IPS-15b (cell line): ENCODE measurements around the gene IQGAP2.
A peak's percentile ranks its signal among the peaks of the same experiment; 100 is the strongest.

ENCODE experiments used
- H3K27me3 ChIP-seq: one replicate; pipeline ENCODE4 v1.6.1; 2013; ENCODE audit warnings: low read length; ENCODE audit not compliant: control insufficient read depth, insufficient read depth
- H3K36me3 ChIP-seq: one replicate; pipeline ENCODE4 v1.6.1; 2013; ENCODE audit warnings: low read length; ENCODE audit not compliant: control insufficient read depth, insufficient read depth
- H3K4me1 ChIP-seq: one replicate; pipeline ENCODE4 v1.6.1; 2013; ENCODE audit warnings: mild to moderate bottlenecking, low read length; ENCODE audit not compliant: control insufficient read depth, insufficient read depth
- H3K4me3 ChIP-seq: one replicate; pipeline ENCODE4 v1.5.1; 2013; ENCODE audit warnings: low read depth, low read length
- H3K9ac ChIP-seq: one replicate; pipeline ENCODE4 v1.6.1; 2013; ENCODE audit warnings: low read depth, mild to moderate bottlenecking, low read length
- H3K9me3 ChIP-seq: one replicate; pipeline ENCODE4 v1.6.1; 2013; ENCODE audit warnings: mild to moderate bottlenecking, low read length; ENCODE audit not compliant: control insufficient read depth, insufficient read depth

Gene IQGAP2

DNA sequence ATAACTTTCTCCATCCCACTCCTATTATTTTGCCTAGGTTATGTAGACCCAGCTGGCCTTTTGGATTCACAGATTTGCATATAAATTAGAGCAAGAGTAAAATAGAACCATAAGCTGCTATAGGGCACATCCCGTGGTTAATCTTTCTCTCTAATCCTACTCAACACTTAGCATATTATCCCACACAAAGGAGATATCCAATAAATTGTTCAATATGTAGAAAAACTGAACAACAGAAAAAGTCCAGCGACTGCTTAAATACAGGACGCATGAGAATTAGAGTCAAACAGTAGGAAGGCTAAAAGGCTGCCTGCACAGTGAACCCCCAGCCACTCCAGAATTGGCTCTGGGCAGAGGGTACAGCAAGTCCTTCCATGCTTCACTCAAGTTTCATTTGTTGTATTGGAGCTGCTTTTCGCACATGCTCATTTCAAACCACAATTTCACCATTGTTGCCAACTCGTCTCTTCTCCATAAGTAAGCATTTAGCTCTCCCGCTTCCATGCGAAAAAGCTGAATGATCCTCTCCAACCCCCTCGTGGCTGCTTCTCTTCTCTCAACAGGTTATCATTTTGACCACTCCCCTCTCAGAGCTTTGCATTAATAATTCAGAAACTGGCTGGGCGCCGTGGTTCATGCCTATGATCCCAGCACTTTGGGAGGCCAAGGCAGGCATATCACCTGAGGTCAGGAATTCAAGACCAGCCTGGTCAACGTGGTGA is 14.1 kb upstream of the IQGAP2 start:
- H3K36me3 ChIP-seq, result no peaks in the 10 kb centered on the region
- H3K4me1 ChIP-seq, result peaks cover 13% of the 10 kb centered on the region
- H3K27me3 ChIP-seq, result no peaks in the 10 kb centered on the region
- H3K4me3 ChIP-seq, result no peak overlapping the region
- H3K9ac ChIP-seq, result no peak overlapping the region
- H3K9me3 ChIP-seq, result no peaks in the 10 kb centered on the region

- Histone ChIP-seq H3K27me3 (no peaks in the 10 kb centered on the region), H3K4me3 (no peak overlapping the region), H3K4me1 (peaks cover 13% of the 10 kb centered on the region), H3K9me3 (no peaks in the 10 kb centered on the region), H3K9ac (no peak overlapping the region), H3K36me3 (no peaks in the 10 kb centered on the region)
Observed at GRCh38 chr5:76389513-76390154, 13.5 kb upstream of the IQGAP2 start.

DNA sequence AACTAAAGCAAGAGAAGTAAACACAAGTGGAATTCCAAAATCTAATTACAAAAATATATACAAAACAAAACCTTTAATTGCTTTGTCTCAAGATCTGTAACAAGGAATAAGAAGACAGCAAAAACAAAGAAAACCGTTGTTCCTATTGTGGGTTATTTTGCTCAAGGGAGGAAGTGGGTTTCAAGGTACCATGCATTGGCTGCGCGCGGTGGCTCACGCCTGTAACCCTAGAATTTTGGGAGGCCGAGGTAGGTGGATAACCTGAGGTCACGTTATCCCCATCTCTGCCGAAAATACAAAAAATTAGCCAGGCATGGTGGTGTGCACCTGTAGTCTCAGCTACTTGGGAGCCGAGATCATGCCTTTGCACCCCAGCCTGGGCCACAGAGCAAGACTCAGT is 12.1 kb upstream of the IQGAP2 start:
- Histone ChIP-seq H3K4me1 (peaks cover 13% of the 10 kb centered on the region), H3K4me3 (no peak overlapping the region), H3K36me3 (no peaks in the 10 kb centered on the region), H3K9ac (no peak overlapping the region), H3K27me3 (no peaks in the 10 kb centered on the region), H3K9me3 (no peaks in the 10 kb centered on the region)

GRCh38 chr5:76393035-76393680 is 9.9 kb upstream of the IQGAP2 start:
- Histone ChIP-seq H3K4me1 (peaks cover 13% of the 10 kb centered on the region), H3K4me3 (no peak overlapping the region)

DNA sequence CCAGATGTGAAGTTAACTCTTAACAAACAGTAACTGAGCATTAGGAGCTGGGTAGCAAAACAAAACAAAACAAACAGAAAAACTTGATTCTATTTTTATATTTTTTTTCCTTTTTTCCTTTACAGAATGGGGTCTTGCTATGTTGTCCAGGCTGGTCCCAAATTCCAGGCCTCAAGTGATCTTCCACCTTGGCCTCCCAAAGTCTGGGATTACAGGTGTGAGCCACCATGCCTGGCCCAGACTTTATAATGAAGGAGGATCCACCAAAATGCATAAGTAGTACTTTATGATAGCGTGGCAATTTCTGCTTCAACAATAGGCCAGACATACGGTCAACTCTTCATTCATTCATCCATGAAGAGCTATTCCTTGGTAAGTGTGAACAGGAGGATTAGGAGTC is 5.9 kb upstream of the IQGAP2 start:
- no peaks in the 10 kb centered on the region for H3K9me3 ChIP-seq
- no peaks in the 10 kb centered on the region for H3K36me3 ChIP-seq
- peaks cover 5% of the 10 kb centered on the region for H3K27me3 ChIP-seq

More at GRCh38 chr5:76393035-76393680, 9.9 kb upstream of the IQGAP2 start:
- no peaks in the 10 kb centered on the region for H3K27me3 ChIP-seq
- no peaks in the 10 kb centered on the region for H3K36me3 ChIP-seq
- no peak overlapping the region for H3K9ac ChIP-seq
- no peaks in the 10 kb centered on the region for H3K9me3 ChIP-seq

GRCh38 chr5:76399268-76399667 is 3.8 kb upstream of the IQGAP2 start:
- Histone ChIP-seq H3K4me1 (no peaks in the 10 kb centered on the region), H3K9ac (no peak overlapping the region), H3K36me3 (no peaks in the 10 kb centered on the region), H3K9me3 (no peaks in the 10 kb centered on the region), H3K27me3 (peaks cover 5% of the 10 kb centered on the region), H3K4me3 (no peak overlapping the region)

More for the DNA sequence above, 5.9 kb upstream of the IQGAP2 start:
- Histone ChIP-seq H3K4me3 (no peak overlapping the region), H3K9ac (no peak overlapping the region), H3K4me1 (peaks cover 5% of the 10 kb centered on the region)

GRCh38 chr5:76400466-76400865 is 2.6 kb upstream of the IQGAP2 start:
- H3K4me3 ChIP-seq, result no peak overlapping the region
- H3K27me3 ChIP-seq, result peaks cover 5% of the 10 kb centered on the region
- H3K9me3 ChIP-seq, result no peaks in the 10 kb centered on the region
- no peak overlapping the region for H3K9ac ChIP-seq
- no peaks in the 10 kb centered on the region for H3K36me3 ChIP-seq
- peaks cover 8% of the 10 kb centered on the region for H3K4me1 ChIP-seq

GRCh38 chr5:76401801-76402250 is 1.3 kb upstream of the IQGAP2 start:
- Histone ChIP-seq H3K27me3 (peaks cover 5% of the 10 kb centered on the region), H3K36me3 (no peaks in the 10 kb centered on the region), H3K9ac (no peak overlapping the region), H3K9me3 (no peaks in the 10 kb centered on the region), H3K4me3 (peak overlapping the region; percentile 70), H3K4me1 (peaks cover 8% of the 10 kb centered on the region)

DNA sequence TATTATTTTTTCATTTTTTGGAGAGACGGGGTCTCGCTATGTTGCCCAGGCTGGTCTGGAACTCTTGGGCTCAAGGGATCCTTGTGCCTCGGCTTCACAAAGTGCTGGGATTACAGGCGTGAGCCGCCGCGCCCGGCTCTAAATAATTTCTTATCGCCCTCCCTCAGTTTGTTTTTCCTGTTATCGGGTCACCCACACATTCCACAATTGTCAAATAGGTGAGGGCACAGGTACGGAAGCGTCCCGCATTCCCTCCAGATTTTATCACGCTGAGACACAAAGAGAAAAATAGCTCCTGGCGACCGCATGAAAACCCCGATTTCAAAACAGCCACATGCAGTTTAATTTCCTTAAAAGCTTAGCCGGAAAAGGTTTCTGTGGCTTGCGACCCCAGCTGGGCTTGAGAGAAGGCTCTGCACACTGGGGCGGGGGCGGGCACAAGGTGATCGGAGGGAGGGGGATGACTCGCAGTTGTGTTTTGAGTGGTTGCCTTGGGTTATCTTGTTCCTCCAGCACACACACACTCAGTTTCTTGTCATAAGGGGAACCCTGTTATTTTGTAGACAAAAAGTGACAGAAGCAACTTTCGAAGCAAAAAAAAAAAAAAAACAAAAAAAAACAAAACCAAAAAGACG is 717 bp upstream of the IQGAP2 start:
- Histone ChIP-seq H3K36me3 (no peaks in the 10 kb centered on the region), H3K9ac (peak overlapping the region; percentile 16), H3K9me3 (no peaks in the 10 kb centered on the region), H3K27me3 (peaks cover 5% of the 10 kb centered on the region), H3K4me3 (peak overlapping the region; percentile 70), H3K4me1 (peaks cover 8% of the 10 kb centered on the region)

DNA sequence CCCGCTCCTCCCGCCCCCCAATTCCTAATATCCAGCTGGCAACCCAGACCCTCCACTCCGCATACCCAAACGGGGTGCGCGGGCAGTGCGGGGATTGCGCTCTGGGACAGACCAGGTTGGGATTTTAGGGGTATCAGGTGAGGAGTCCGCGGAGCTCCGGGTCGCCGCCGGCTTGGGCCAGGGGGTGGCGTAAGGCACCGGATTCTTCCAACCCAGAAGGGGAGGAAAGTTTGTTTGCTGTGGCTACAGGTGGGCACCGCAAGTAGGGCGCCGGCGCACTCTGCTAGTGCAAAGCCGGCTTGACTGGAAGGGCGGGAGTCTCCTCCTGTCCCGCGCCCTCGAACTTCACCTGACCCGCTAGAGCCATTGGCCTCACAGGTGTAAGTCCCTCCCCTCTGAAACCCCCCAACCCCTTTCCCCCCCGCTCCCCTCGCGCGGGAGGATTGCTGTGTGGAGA is 709 bp downstream of the IQGAP2 start:
- Histone ChIP-seq H3K4me1 (peaks cover 8% of the 10 kb centered on the region), H3K4me3 (peak overlapping the region; percentile 70), H3K9ac (peak overlapping the region; percentile 57), H3K36me3 (no peaks in the 10 kb centered on the region), H3K27me3 (peaks cover 5% of the 10 kb centered on the region), H3K9me3 (no peaks in the 10 kb centered on the region)
